SIG-M5 (cell line): ENCODE data around the gene ZBTB33.

ENCODE experiments used
- DNase-seq: peaks from one replicate; lab custom pipeline; 2025; lab: John Stamatoyannopoulos, UW

ZBTB33 gene

DNA sequence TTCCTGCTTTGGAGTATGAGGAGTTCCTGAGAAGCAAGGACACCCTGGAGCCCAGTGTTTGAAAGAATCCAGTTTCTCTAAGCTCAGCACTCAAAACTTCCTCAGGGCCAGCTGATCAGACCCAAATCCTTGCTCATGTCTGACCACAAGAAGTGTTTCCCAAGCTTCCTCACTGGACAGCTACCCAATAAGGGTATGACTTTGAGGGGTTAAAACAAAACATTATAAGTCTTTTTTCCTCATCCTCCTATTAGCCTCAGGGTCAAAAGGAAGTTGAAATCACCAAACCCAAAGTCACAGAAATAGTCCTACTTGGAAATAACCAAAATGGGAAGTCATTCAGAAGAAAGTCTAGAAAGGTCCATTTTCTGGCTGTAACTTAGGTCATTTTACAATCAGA is 13.7 kb downstream of the ZBTB33 start:
- no peak for DNase-seq

DNA sequence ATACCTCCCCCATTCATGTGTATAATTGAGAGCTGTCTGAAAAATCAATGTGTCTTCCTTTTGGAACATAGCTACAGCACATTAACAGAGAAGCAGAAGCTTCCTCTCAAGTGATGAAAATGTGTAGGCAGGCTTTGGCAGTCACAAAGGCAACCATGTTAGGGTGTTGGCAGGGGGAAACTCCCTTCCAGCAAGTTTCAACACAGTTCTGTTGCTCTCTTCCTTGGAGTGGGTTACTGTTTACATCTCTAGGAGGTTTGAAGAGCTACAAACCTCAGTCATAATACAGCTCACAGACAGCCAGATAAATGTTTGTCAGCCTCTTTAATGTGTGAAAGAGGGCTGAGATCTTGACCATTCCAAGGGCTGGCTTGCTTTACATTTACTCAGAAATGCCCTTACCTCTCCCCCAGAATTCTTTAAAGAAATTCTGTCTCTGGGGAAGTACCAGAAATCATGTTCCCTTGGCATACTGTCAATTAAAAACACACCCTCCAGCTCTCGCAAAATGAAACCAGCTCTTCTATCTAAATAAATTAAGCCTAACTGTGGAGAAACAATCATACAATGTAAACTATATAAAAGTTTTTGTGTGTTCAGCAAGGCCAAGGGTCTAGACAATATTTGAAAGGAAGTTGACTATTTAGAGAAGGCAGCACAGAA is 18.9 kb downstream of the ZBTB33 start:
- DNase-seq, result no peak

DNA sequence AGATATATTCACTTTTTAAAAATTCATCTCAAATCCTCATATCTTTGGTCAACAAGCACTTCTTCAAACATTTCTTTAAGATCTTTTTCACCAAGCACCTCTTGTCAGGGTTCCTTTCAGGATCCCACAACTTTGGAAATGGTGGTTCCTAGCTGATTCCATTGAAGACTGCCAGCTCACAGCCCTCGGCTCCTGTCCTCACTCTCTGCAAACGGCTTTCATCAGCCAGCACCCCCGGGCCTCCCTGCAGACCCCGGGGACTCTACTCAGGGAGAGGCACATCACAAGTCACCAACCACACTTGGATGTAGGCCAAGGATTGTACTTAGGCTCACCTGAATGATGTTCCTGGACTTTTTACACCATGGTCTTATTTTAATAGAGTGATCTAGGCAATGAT is 20.0 kb downstream of the ZBTB33 start:
- DNase-seq, result no peak

DNA sequence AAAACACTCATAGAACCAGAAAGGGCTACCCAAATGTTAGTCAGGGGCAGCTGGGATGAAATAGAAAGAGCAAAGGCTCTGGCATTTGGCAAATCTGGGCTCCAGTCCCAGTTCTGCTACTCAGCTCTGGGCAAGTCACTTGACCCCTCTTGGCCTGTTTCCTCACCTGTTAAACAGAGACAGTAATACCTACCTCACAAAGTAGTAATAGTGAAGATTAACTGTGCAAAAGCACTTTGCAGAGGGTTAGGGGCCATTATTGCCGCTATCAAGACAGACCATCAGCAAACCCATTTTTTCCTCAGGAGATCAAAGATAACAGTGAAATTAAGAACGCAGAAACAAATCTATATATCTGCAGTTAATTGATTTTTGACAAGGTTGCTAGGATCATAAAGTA is 20.6 kb downstream of the ZBTB33 start:
- no peak for DNase-seq

DNA sequence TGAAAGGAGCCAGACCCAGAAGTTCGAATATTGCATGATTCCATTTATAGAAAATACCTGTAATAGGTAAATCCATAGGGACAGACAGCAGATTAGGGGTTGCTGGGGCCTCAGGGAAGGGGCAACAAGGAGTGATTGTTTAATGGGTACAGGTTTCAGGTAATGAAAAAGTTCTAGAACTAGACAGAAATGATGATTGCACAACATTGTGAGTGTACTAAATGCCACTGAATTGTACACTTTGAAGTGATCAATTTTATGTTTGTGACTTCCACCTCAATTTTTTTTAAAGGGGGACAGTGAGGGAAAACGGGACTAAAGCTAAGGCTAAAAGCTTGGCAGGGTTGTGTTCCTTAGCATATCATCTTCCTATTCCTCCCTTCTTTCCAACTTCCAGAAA is 23.5 kb downstream of the ZBTB33 start:
- DNase-seq, result no peak

DNA sequence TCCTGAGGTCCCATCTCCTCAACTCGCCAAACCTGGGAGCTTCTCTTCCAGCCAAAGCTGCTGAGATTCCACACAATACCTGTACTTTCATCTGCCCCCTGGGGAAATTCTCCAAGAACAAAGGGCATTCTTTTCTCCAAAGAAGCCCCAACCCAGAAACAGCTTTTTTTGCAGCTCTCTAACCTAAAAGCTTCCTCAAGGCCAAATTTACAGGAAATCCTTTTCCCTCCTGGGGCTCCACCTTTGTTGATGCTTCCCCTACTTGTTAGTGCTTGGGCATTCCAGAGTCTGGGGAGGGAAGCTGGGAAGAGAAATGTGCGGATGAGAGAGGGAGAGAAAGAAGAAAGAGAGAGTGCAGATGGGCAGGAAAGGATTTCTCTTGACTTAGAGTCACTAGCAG is 24.3 kb downstream of the ZBTB33 start:
- no peak for DNase-seq

DNA sequence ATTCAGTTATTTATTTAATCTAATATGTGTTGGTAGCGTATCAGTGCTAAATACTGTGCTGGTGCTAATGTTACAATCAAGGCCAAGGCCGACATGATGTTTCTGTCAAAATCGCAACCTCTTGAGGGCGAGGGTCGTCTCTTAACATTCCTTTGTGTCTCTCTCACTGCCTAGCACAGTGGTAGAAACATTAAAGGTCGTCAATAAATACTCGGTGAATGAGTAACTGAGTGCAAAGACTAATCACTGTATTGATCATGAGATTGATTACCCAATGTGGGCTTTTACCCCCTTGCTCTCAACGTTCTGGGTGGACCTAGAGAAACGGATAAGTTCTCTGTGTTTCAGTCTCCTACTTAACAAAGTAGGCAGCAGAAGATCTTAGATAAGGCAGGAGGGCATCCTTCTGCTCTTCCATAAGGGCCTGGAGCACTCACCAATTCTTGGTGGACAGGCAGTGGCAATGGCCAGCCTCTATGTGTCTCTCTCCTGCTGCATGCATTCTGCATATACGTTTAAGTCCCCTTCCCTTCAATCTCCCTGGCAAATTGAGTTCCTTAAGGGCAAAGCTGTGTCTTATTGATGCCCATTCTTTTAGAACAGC is 30.5 kb downstream of the ZBTB33 start:
- no peak for DNase-seq

DNA sequence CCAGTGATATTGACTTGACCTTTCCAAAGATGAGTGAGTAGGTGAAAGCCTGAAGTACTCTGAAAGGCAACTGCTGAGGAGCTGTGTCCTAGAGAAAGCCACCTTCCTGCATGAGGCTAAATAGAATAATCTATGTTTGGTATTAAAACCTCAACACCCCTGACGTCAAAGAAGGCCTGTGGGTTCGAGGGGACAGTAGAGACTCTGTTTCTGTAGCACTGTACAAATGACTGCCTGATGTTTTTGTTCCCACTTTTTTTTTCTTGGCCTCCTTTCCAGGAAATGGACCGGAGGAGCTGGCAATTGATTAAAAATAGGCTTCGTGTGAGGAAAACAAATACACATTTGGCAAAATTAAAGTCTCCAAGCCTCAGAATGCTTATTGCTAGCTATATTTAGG is 31.1 kb downstream of the ZBTB33 start:
- no peak for DNase-seq

DNA sequence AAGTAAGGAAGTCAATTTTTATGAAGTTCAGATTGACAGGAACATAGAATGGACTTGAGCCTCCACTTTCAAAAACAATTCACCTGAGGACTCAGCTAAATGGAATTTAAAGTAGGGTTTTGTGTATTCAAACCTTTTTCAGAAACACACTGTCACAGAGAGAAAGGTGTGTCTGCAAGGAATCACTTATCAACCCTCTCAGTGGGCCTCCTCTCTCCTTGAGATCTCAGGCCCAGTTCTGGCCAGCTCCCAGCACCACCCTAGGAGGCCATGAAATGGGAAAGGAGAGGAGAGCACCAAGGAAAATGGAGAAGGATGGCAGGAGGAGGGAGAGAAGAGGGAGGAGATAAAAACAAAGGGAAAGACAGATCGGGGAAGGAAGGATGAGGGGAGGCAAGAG is 32.1 kb downstream of the ZBTB33 start:
- no peak for DNase-seq

DNA sequence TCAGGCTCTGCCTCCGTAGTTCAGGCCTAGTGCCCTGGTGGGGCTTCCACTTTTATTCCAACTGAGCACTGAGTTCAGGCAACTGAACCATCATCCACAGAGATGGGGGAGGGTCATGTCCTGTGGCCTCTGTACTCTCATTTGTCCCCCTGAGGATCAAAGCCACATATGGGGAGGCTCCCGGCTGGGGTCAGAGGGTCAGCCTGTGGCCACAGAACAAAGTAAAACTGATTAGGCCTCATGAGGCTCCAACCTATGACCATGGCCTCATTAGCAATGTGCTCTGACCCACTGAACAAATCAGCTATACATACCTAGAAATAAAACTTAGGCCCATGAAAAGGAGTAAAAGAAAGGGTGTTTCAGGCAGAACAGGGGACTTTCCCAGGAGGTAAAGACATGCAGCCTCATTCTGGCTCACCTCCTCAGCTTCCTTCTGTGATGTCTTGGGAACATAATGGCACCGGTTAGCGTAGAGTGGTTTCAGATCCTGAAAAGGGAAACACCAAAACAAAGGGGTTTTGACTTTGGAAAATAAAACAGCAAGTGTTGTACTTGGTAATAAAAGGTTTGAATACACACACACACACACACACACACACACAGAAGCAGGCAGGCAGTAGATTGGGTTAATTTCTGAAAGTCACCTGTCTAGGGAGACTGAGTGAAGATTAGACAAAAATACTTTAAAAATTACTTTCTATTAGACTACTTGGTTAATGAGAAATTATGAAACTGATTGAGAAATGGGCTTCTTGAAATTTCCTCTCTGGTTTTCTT is 36.3 kb downstream of the ZBTB33 start:
- DNase-seq, result no peak

DNA sequence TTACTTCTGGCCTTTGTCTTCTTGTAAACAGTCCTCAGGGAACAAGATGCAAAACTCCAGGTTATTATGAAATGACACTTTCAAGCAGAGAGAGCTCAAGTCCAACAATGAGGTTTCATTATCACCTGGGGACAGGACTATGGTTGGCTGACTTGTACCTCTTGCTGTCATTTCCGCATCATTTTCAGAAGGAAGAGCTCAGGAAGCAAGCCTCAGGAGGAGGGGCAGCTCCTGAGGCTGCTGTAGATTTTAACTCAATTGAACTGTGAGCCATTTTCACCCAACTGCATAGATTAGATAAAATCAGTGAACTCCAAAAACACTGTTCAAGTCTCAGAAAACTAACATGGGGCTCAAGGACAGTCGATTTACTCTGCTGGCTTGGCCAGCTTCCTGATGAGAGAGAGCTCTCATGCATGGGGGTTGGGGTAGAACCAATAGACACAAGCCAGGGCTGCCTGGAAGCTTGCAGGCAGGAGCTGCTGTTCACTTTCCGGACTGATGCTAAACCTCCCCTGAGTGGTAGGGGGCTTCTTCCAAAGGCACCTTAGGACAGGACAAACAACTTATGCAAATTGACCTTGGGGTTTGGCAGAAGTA is 37.0 kb downstream of the ZBTB33 start:
- DNase-seq, result no peak

DNA sequence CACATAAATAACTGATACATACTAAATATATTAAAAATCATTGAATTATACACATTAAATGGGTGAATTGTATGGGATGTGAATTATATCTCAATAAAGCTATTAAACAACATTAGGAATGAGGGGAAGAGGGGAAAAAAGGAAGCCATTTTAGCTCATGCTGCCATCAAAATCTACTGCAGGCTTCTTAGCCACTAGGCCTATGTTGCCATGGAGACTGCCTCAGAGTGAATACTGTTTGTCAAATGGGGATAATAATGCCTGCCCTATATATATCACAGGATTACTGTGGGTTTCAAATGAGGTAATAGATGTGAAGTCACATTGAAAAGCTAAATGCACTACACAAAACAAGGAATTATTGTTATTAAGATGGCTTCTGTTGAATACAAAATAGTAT is 39.5 kb downstream of the ZBTB33 start:
- DNase-seq, result no peak

DNA sequence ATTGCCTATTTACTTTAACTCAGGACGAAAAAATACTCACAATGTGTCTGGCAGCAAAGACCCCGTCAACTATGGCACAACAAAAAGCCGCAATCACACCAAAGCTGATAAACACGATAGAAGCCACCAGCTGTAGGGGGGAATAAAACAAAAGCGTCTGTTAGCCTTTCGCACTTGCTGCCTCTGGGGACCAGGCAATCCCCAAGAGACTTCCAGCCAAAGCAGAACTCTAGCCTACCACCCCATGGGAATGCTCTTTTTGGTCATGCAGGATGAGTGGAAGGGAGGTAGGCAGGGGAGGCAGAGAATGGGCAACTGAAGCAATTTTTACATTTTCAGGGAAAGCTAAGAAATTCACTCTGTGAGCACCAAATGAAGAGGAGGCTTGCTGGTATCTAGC is 40.6 kb downstream of the ZBTB33 start:
- no peak for DNase-seq

DNA sequence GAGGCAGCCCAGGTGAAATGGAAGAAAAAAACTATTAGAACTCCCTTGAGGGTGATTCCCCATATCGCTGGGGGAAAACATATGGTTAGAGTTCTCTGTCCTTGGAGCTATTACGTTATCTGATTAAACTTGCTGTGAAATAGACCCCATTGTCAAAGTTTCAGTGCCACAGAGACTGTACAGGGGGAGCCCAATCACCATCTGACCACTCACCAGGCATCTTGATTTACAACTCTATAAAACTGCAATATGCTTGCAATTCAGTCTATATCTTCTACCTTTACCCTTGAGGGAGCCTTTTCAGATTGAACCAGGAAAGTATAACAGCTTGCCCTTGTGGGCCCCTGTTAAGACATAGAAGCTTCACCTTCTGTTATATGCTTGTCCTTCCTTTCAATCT is 42.4 kb downstream of the ZBTB33 start:
- DNase-seq, result no peak

DNA sequence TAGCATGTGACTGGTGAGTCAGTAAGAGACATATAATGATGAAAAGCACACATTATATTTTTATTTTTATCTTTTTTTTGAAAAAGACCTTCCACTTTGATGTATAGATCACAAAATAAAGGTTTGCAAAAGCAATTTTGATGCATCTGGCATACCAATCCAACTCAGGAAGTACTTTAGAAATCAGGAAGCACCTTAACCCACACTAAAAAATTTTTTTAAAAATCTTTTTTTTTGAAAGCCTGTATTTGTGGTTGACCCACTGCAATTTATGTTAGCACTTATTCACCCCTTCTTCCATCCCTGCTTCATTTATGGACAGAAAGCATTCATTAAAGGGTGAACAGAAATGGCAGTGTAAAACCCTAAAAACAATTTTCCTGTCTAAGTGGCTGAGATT is 44.0 kb downstream of the ZBTB33 start:
- DNase-seq, result no peak

DNA sequence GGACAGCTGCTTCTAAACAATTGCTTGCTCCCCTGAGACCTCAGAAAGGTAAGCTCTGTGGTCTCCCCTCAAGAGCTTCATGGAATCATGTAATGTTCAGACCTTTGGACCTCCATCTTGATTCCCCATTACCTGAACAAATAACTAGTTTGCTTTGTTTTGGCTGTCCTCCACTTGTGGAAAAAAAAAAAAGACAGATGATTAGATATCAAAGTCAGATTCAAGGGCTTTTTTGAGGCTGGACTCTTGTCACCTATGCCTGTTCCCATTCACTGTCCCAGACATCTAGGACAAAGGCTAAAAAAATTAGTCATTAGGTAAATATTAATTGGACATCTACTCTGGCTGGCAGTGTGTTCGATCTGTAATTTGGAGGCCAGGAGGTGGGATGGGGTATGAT is 47.3 kb downstream of the ZBTB33 start:
- DNase-seq, result no peak

DNA sequence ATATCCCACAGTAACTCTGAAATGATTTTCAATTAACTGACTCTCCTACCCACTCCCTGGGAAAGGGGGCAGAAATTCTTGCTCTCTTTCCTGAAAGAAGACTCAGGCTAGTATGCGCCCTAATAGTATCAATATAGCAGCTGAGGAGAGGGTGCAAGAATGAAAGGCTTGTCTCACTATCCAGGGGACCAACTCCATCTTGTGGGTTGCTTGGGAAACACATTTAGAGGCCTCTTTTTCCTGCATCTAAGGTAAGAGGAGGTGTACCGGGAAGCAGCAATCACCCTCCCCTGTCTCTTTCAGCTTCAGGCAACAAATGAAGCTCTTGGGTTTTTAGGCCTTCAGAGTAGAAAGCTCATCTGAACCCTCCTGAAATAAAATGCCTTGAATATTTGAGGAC is 49.3 kb downstream of the ZBTB33 start:
- DNase-seq, result no peak

DNA sequence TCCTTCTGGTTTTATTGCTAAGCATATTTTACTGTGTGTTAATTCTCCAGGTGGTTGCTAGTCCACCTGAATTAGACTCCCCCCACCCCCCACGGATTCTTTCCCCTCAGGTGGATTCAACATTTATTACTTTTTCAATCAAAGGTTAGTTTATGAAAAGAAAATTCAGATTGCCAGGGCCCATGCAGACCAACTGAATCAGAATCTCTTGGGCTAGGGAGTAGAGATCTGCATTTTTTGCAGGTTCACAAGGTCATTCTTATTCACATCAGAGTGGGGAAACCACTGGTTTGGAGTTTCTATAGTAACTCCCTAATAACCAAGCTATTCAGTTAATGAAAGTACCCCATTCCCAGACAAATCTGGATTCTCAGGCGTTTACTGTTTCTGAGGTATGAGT is 50.9 kb downstream of the ZBTB33 start:
- no peak for DNase-seq

DNA sequence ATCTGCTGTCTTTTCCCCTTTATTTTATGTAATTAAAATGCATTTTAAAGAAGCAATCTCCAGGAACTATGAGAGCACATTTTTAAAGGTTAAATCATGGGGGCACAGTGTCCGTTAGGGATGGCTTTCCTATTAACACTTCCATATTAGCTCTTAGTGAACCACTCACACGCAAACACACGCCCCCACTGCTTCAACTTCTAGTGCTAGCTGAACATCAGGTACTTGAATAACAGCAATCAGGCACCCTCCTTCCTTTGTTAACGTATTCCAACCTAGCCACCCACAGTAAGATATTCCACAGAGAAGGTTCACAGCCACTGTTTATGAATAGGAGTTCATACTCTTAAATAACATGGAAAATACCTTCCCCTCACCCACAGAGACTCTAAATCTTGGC is 51.3 kb downstream of the ZBTB33 start:
- DNase-seq, result no peak

DNA sequence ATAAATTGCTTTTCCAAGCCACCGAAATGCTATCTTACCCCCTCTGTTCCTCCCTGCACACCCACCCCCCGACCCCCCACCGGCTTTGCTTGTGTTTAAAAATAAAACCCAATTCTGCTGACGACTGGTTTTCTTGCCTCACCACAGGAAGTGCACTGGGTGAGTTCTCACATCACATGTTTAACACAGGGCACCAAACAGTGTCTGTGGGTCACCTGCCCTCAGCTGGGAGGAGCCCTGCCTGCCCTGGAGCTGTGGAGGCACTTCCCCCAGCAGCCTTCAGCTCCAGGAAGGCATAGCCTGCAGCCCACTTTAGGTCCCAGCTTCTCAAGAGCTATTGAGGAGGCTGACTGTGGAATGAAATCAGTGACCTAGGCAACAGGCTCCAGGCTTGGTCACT is 51.8 kb downstream of the ZBTB33 start:
- DNase-seq, result no peak

DNA sequence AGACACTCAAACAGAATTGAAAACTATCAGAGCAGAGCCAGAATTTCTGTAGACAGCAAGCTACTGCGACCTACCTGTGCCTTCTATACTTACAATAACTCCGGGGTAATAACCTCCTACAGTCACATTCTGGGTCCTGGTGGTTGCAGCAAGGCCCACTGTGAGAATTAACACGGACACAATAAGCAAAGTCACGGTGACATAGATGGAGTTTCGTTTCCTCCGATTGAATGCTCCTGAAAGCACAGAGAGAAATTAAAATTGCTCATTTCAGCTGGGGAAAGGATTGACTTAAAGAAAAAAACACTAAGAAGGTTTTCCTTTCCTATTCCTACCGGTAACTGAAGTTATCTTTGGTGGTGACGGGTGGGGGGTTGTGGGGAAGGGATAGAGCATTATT is 53.6 kb downstream of the ZBTB33 start:
- DNase-seq, result no peak

DNA sequence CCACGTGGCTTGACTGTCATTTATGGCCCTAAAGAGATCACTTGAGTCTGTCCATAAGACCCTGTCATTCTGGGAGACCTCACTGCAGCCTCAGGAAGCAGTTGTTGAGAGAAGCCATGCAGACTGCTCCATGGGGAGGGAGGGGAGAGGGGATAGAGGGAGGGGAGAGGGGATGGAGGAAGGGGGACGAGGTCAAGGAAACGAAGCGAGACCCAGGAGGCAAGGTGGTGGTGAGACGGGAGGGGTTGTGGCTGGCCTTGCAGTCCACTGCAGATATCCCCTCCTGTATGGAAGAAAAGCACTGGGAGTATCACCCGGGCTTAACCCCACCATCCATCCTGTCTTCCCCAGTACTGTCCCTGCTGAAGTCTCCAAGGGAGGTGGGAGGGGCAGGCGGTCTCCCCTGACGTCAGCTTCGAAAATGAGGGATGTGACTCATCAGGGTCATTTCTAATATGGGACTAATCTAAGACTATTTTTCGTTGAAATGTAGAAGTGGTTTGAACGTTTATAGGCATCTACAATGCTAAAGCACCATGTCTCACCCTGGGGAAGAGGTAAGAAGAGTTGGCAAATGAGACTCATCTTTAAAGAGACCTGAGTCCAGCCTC is 55.0 kb downstream of the ZBTB33 start:
- DNase-seq, result no peak

DNA sequence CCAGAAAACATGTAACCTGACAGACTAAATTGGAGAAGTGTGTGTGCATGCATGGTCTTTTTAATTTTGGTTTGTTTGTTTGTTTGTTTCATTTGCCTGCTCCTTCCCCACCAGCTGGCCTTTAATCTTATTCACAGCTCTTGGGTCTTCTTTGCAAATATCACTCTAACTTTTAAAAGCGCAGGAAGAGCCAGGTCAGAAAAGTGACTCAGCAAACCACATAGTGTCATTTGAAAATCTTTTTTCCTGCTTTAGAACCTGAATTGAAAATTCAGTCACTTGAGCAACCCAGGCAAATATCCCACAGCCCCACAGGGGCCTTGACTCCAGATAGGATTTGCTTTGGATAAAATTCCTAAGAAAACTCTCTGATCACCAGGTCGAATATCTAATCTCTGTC is 56.0 kb downstream of the ZBTB33 start:
- no peak for DNase-seq
